Stimulated activated CD8-positive, alpha-beta memory T cell treated with anti-CD3 and anti-CD28 coated beads, Interleukin-7, amount 100 ng/mL, for 48 hours (primary cell): Measurements from ENCODE around the gene CCNY.

Source experiments
- DNase-seq, 2 donors: peaks; one replicate each; pipeline ENCODE4 v3.0.0-alpha.2; 2020; ENCODE audit warnings: low read depth in 1 of 2; ENCODE audit errors: extremely low read depth in 1 of 2

The CCNY gene

DNA sequence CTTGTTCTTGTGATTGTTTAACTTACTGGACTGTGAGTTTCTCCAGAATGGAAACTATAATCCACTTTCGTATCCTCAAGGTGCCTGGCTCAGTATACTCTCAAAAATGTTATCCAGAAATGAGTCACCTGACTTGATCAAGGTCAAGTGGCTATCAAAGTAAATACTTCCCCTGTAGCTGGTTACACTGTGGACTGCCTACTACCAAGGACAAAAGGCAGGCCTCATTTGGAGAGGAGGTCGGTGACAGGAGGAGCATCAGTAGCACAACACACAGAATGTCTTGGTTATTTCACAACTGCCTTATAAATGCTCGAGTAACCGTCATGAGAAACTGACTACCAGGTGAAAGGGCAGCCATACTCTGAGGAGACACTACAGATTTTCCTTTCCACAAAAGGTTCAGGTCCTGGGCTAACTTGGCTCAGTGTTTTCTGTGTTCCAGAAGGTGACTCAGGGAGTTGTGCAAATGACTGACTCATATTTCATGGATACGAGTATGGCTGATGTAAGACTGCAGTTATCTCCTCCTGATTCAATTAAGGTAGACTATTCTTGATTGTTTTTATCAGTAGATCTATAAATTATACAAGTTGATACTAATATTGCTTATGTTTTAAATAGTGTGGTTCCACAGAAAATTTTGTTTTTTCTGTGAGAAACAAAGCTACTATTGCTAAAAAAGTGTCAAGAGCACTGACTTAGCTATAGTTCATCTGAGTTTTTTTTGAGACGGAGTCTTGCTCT, 4.2 kb upstream of the CCNY start:
- no peak for DNase-seq

DNA sequence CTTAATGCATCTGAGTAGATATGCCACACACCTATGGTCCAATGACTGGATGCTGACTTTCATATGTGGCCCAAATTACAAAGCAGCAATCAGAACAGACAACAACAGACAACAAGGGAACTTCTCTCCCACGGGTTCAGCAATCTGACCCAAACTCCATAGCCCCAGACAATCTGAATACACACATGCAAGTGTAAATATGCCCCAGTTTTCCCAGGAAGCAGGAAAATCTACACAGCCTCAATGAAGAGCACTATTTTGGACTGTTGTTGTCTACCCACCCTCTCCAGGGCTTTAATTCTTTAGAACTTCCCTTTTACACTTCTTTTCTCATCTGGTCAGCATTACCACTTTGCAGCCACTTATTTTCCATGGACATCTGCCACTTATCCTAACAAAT, 2.0 kb upstream of the CCNY start:
- no peak for DNase-seq

DNA sequence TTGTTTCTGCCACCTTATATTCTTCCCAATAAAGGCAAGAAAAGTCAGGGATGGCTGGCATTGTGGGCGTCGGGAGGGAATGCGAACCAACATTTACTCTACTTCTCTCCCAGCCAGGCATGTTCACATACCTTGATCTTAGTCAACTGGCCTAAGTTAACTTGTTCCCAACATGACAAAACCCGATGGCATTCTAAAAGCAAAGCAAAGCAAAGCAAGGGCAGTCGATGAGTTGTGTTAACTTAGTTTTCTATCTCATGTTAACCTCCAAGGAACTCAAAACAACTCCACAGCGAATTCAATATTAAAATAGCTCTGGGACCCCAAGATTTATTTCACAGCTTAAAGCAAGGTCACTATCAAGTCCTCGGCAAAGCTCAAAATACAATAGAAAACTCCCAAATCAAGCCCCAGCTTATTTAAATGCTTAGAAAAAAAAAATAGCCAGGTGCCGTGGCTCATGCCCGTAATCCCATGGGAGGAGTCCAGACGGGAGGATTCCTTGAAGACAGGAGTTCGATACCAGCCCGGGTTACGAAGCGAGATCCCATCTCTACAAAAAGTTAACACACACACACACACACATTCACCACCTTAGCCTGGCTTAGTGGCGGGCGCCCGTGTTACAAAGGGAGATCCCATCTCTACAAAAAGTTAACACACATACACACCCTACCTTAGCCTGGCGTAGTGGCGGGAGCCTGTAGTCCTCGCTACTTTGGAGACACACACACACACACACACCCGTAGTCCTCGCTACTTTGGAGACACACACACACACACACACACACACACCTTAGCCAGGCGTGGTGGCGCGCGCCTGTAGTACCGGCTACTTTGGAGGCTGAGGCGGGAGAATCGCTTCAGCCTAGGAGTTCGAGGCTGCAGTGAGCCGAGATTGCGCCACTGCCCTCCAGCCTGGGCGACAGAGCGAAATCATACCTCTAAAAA, 901 bp upstream of the CCNY start:
- no peak for DNase-seq

DNA sequence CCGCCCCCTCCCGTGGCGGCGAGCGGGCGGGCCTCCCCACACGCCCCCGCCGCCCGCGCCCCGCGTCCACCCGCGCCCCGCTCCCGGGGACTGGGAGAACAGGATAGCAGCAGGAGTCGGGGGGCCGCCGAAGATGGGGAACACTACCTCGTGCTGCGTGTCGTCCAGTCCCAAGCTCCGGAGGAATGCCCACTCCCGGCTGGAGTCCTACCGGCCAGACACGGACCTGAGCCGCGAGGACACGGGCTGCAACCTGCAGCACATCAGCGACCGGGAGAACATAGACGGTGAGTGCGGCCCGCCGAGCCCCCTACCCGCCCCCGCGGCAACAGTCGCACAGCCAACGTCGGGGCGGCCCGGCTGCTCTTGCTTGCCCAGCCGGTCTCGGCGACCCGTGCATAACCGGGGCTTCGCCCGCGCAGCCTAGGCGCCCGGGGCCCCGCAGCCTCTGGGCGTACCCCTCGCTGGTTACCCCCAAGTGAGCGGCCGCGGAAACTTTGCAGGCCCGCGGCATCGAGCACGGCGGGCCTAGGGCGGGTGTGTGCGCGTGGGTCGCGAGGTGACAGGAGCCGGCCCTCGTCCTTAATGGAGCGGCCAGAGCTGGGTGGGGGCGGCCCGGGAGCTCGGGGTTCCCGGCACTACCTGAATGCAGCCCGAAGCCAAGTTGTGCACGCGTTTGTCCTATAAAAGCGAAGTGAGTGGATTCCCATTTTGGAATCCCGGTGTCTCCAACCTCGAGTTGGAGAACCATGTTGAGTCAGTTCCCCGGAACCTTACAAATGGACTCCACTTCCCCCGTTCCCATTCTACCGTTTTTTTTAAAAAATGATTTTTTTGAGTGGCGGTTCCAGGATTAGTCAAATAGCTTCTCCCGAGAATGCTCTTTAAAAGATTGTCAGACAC, 863 bp downstream of the CCNY start:
- no peak for DNase-seq

DNA sequence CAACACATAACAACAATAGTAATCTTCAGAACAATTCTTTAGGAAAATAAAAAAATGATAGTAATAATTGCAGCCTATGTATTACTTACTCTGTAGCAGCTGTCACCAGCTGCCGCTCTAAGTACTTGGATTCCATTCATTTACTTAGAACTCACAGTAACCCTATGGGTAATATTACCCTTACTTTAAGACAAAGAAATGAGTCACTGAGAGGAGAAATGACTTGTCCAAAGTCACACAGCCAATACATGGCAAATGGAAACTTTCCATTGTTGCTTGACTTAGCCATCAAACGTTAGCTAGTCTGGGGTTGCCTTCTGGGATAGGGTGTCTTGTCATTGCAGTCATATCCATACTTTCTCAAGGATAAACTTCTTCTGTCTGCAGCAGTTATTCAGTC, 3.6 kb downstream of the CCNY start:
- DNase-seq = no peak

DNA sequence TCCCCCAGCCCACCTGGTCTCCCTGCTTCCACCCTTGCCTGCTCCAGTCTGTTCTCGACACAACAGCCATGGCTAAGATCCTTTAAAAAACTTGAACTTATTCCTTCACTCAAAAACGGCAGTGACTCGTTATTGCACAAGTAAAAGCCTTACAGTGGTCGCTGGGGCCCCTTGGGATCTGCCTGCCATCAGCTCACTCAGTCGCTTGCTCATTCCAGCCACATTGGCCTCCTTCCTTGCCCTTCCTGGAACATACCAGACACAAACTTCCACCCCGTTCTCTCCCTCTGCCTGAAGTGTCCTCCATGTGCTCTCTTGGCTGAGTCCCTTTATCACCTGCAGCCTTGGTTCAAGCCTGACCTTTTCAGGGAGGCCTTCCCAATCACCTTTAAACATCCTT, 4.7 kb downstream of the CCNY start:
- no peak for DNase-seq

GRCh38 chr10:35341521-35341920, 5.2 kb downstream of the CCNY start:
- DNase-seq = no peak

DNA sequence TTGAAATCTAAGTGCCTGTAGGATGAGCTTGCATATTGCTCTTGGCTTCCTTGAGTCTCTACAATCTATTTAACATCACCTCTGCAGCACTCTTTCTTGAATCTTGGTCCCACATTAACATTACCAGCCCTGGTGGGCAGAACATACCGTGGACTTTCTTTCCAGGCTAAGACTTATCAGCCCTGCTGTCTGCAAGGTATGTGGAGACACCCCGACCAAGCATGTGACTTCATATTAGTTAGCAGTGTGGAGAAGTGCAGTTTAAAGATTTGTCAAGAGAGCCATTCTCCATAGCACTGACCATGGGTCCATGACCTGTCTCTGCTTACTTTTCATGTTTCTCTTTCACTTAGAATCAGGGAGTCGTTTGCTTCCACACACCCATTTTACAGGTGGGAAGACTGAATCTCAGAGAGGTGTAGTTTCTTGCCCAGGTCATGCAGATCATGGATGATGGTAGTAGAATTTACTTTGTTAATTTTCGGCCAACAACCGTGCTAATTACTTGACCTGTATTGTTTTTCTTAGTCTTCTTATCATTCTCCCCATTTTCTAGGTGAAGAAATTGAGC, 6.0 kb downstream of the CCNY start:
- no peak for DNase-seq

GRCh38 chr10:35343739-35344138, 7.4 kb downstream of the CCNY start:
- DNase-seq = no peak

- no peak for DNase-seq
Measured at GRCh38 chr10:35345383-35345742, 9.1 kb downstream of the CCNY start.

- DNase-seq = no peak
Measured at GRCh38 chr10:35346248-35346647, 9.9 kb downstream of the CCNY start.

DNA sequence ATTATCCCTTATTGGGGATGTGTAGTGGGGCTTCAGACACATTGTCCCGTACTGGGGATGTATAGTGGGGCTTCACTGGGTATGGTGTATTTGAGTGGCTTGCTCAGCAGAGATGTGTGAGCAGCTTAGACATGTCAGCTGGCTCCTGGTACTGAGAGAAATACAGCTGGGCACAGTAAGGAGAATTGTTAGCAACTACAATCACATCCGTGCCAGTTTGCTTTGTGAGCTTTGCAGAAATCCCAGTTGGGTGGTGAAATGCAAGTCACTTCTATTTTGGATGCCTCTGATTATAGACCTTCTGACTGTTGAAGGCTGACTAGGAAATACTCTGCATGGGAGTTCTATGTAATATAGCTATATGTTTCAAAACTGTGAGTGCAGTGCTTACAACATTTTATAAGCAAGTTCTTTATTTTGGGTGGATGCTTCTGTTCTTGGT, 10.8 kb downstream of the CCNY start:
- no peak for DNase-seq

DNA sequence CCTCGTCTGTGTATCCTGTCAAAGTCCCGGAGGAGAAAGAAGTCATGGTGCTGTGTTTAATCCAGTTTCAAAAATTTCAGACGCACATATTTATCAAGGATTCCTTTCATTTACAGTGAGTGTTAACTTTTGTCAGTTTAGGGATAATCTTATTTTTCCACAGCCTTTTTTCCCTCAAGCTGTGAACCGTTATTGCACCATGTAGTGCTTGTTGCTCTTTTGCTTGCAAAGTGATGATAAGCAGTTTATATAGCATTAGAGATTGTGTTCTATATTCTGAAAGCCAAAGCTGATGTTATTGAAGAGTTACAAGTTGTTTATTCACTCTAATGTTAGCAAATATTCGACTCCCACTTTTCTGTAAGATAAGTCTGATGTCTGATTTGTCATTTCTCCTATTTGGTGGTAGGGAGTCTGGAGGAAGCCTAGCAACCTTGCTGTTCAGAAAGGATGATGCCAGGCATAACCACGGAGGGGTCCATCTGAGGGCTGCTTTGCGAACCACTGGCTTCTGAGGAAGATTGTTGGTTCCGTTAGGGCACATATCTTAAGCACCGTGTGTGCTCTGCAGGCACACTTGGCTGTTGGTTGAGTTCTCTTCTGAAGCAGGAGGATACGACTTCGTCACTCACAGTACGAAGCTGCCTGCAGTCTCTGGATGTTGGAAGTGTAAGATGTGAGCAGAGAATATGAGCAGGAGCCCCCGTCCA, 11.7 kb downstream of the CCNY start:
- no peak for DNase-seq

DNA sequence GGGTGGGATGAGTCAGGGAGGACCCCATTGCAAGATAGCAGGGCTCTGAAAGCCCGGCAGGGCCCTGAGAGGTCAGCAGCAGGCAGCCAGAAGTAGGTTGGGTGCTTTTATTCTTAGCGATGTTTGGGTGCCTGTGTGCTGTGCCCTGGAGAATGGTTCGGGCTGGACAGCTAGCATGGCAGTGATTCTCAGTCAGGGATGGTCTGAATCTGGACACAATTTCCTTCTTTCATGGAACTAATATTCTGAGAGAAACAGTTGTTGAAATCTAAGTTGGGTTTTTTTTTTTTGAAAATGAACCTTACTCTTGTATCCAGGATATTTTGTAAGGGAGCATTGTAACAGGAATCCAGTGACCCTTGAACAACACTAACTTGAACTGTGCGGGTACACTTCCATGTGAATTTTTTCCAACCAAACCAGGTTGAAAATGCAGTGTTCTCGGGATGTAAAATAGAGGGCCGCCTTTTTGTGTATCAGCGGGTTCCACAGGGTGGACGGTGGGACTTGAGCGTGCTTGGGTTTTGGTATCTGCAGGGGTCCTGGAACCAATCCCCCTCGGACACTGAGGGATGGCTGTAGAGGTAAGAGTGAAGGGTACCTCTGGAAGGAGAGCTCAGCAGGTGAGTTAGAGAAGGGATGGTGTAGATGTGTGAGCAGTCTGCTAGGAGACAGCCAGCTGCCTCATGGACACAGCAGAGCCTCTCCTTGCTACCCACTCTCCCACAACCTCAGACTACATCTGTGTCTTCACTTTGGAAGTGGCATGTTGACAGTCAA, 12.5 kb downstream of the CCNY start:
- no peak for DNase-seq

DNA sequence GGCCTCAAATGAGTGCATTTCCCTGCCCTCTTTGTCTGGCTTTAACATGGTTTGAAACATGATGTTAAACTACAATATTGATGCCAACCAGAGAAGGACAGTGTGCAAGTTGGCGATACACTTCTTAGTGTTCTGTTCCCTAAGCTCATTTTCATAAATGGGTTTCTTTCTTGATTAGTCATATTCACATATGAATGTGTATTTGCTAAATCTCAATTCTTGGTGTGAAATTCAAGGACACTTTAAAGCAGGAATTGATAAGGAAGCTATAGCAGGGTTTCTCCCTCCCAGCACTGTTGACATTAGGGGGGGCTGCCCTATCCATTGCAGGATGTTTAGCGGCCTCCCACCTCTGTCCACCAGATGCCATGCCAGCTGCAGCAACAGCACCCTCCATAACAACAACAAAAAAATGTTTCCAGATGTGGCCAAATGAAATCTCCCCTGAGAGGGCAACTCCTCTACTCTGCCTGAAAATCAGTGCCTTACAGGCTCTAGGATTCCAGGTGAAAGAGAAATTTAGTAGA, 13.1 kb downstream of the CCNY start:
- no peak for DNase-seq

DNA sequence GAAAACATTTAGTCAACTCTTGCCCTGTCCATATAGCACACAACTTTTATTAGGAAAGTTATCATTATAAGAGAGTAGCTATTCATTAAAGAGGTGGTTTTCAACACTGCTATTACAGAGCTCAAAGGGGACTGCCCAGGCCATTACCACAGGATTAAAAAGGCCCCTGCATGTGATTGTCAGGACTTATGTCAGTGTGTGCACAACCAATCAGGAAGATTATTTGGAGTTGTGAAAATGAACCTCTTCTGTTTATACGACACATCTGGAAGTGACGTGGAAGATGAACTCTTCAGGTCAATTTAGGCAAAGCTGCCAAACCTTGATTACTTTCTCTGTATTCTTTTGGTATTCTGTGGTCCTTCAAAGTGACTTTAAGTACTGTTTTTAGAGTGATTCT, 14.7 kb downstream of the CCNY start:
- no peak for DNase-seq

DNA sequence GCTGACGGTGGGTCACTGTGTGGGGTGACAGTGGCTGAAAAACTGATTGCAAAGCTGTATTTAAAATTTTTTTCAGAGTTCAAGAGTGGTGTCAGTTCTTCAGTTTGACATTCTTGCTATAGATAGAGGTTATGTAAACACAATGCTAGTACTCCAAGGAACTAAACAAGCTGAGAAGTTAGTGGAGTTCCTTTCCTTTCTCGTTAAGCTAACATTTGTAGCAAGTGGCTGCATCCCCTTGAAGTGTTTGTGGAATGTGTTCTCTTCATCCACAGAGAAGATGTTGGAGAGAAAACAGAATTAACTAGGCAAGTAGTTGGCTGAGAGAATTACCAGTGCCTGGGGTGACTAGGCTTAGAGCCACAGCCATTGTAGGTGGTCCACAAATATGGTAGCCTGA, 15.8 kb downstream of the CCNY start:
- no peak for DNase-seq

DNA sequence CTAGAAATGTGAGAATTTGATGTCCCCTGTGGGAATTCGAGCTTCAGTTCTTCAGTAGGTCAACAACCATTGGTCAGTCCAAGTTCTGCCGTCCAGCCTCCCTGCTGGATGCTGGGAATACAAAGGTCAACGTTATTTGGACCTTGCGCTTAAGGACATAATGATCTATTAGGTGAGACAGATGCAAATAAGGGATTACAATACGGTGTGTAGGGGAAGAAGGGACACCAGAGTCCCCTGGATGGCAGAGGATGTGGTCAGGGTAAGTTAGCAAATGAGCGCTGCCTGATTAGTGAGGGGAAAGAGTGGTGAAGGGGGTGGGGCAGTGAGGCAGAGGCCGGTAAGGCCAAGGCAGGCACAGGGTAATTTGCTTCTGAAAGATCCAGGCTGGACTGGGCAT, 16.2 kb downstream of the CCNY start:
- DNase-seq = no peak

DNA sequence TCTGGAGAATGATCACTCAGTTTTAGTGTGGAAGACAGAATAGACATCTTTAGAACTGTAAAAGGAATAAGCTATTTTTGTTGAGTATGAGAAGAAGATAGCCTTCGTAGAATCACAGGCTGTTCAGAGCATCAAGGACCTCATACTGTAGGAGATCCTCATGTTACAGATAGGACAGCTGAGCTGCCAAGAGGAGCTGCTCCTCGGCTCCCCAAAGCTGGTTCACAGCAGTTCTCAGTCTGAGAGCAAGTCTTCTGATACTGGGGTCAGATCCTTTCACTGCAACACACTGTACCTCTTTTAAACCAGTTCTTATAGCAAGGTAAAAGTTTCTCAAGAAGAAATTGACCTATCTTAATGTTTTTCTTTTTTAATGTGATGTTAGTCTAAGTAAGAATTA, 17.1 kb downstream of the CCNY start:
- no peak for DNase-seq
